HCT116 (cell line): ENCODE results near the gene FRRS1L. TPM values are rescaled to one million over a fixed set of nuclear protein-coding genes. Genes with fewer than 3 reads are reported as not detected.

Experiments
- ATAC-seq: fragments of 200-7000 bp; cut with Tn5 transposase; 2 replicates; pipeline ENCODE4 v1.9.1; 2020; ENCODE audit warnings: mild to moderate bottlenecking, moderate library complexity
- BruUV-seq: library from RNA; stranded (reverse); fragments of 400-500 nt; replicated peaks from 2 replicates; lab custom pipeline; 2021; lab: Mats Ljungman, UMichigan
- CTCF ChIA-PET: fragments of 300-600 bp; sonication (Branson Sonifier 250); formaldehyde crosslinking; loops from one replicate; lab custom pipeline; 2021; ENCODE audit warnings: antibody characterized with exemption; lab: Charles Lee
- POLR2A ChIA-PET: fragments of 300-600, 350-600 bp; sonication (Branson Sonifier 250); formaldehyde crosslinking; loops from one replicate; lab custom pipeline; 2021; ENCODE audit warnings: antibody characterized with exemption; lab: Charles Lee
- RAD21 ChIA-PET, 2 experiments: fragments of 300-600 bp; sonication (Branson Sonifier 250); formaldehyde crosslinking; loops; one replicate each; lab custom pipeline; 2023; ENCODE audit warnings: low total read pairs in 2 of 2; ENCODE audit not compliant: uncharacterized antibody in 2 of 2, unreplicated experiment in 2 of 2, low non-redundant PET in 1 of 2; lab: Charles Lee
- DNase-seq: peaks from one replicate; pipeline ENCODE4 v3.0.0-alpha.2; 2010; ENCODE audit warnings: low read depth, low spot score
- H2AFZ ChIP-seq: fragments of 200-600 bp; shearing (Covaris generic), sonication (generic); 2 replicates; pipeline ENCODE4 v1.6.1; 2017; ENCODE audit warnings: low read depth, mixed run types, mixed read lengths, antibody characterized with exemption, low read length; ENCODE audit not compliant: poor library complexity, severe bottlenecking
- H3K27ac ChIP-seq: 2 replicates; pipeline ENCODE4 v1.5.1; 2012; ENCODE audit warnings: low read depth, low read length
- H3K27me3 ChIP-seq: fragments of 200-600 bp; sonication (generic); 2 replicates; pipeline ENCODE4 v1.6.1; 2016; ENCODE audit warnings: mixed run types, low read length, mixed read lengths; ENCODE audit not compliant: insufficient read depth
- H3K36me3 ChIP-seq, 2 experiments: fragments of 200-500 bp in 1 of 2; fragments of 200-600 bp in 1 of 2; sonication (Bioruptor generic) in 1 of 2; sonication (generic) in 1 of 2; 2 replicates each; pipeline versions ENCODE4 v1.5.1 to v1.6.1; 2014 to 2016; ENCODE audit warnings: low read length in 2 of 2, inconsistent platforms in 1 of 2, mixed read lengths in 1 of 2, mixed run types in 1 of 2; ENCODE audit not compliant: insufficient read depth in 2 of 2, control insufficient read depth in 1 of 2
- H3K4me1 ChIP-seq, 2 experiments: fragments of 200-600 bp in 1 of 2; sonication (generic) in 1 of 2; 2 replicates each; pipeline versions ENCODE4 v1.5.1 to v1.6.1; 2012 to 2017; ENCODE audit warnings: low read length in 2 of 2, inconsistent platforms in 1 of 2, mild to moderate bottlenecking in 1 of 2, mixed read lengths in 1 of 2, mixed run types in 1 of 2, moderate library complexity in 1 of 2; ENCODE audit not compliant: insufficient read depth in 2 of 2, control insufficient read depth in 1 of 2
- H3K4me2 ChIP-seq: fragments of 200-600 bp; sonication (generic); 2 replicates; pipeline ENCODE4 v1.6.1; 2017; ENCODE audit warnings: mixed run types, low read length, mixed read lengths
- H3K4me3 ChIP-seq, 2 experiments: fragments of 200-600 bp in 1 of 2; sonication (generic) in 1 of 2; replicated peaks in 1 of 2; 2 replicates each; pipeline ENCODE4 v1.5.1; 2011 to 2016; ENCODE audit warnings: low read length in 2 of 2, control low read depth in 1 of 2, low read depth in 1 of 2, mild to moderate bottlenecking in 1 of 2, mixed read lengths in 1 of 2, mixed run types in 1 of 2
- H3K79me2 ChIP-seq: fragments of 200-600 bp; sonication (generic); 2 replicates; pipeline ENCODE4 v1.6.1; 2017; ENCODE audit warnings: mild to moderate bottlenecking, mixed run types, low read length, moderate library complexity, mixed read lengths; ENCODE audit not compliant: insufficient read depth
- H3K9ac ChIP-seq: fragments of 200-600 bp; sonication (generic); 2 replicates; pipeline ENCODE4 v1.6.1; 2016; ENCODE audit warnings: low read length, mixed read lengths
- H3K9me2 ChIP-seq: fragments of 200-600 bp; sonication (generic), shearing (Covaris generic); 2 replicates; pipeline ENCODE4 v1.6.1; 2017; ENCODE audit warnings: mixed run types, mild to moderate bottlenecking, moderate library complexity; ENCODE audit not compliant: insufficient read depth
- H3K9me3 ChIP-seq, 2 experiments: fragments of 200-500 bp in 1 of 2; fragments of 200-600 bp in 1 of 2; sonication (Bioruptor generic) in 1 of 2; sonication (generic) in 1 of 2; 2 replicates each; pipeline ENCODE4 v1.6.1; 2014 to 2017; ENCODE audit warnings: low read length in 2 of 2, mixed read lengths in 2 of 2, inconsistent platforms in 1 of 2, low read depth in 1 of 2, mild to moderate bottlenecking in 1 of 2, mixed run types in 1 of 2, moderate library complexity in 1 of 2; ENCODE audit not compliant: control insufficient read depth in 1 of 2, insufficient read depth in 1 of 2
- H4K20me1 ChIP-seq: fragments of 200-600 bp; sonication (generic), shearing (Covaris generic); 2 replicates; pipeline ENCODE4 v1.6.1; 2017; ENCODE audit warnings: mixed run types, mild to moderate bottlenecking, moderate library complexity; ENCODE audit not compliant: insufficient read depth
- EZH2 ChIP-seq: fragments of 200-600 bp; sonication (generic); IDR thresholded peaks from 2 replicates; pipeline ENCODE4 v1.6.1; 2017; ENCODE audit warnings: antibody characterized with exemption, mixed run types
- FOSL1 ChIP-seq: IDR thresholded peaks from 2 replicates; pipeline ENCODE4 v1.6.1; 2012; ENCODE audit warnings: low read depth
- SP1 ChIP-seq: IDR thresholded peaks from 2 replicates; pipeline ENCODE4 v1.6.1; 2012; ENCODE audit warnings: low read depth
- SRF ChIP-seq: IDR thresholded peaks from 2 replicates; pipeline ENCODE4 v1.6.1; 2012; ENCODE audit warnings: low read depth
- ZNF274 ChIP-seq: fragments of 200-500 bp; sonication (Bioruptor generic); IDR thresholded peaks from 2 replicates; pipeline ENCODE4 v1.6.1; 2014; ENCODE audit warnings: mild to moderate bottlenecking, low read depth, low read length, inconsistent platforms
- intact Hi-C: fragments of 100-400 bp; cut with micrococcal nuclease; formaldehyde crosslinking; loops from 2 replicates; pipeline ENCODE4 v1.10.0; 2022
- total RNA-seq: library from RNA; stranded (reverse); gene quantifications from one replicate; pipeline ENCODE4 v1.2.1, GENCODE V29; 2021; ENCODE audit not compliant: unreplicated experiment

The FRRS1L gene
- total RNA-seq, 1 experiment from 2014 or later = not detected

GRCh38 chr9:109101810-109102209, 65.2 kb downstream of the FRRS1L start:
- H2AFZ ChIP-seq = no peak overlapping the region
- no peaks in the 10 kb centered on the region for H3K9me3 ChIP-seq
- ChIA-PET POLR2A (no interaction called here), CTCF (no interaction called here), RAD21 (no interaction called here)
- DNase-seq (peak; percentile 27), ATAC-seq (no peak)
- 0 out of 2 replicates have a peak, but pooled peaks cover 8% of the 10 kb centered on the region for H4K20me1 ChIP-seq
- intact Hi-C loops = loop anchor here (5.0 kb wide), 1 partner anchor 220 kb away; the partner anchor contains the start of gene EPB41L4B
- H3K27me3 ChIP-seq = no peaks in the 10 kb centered on the region
- peaks cover 46 to 49% of the 10 kb centered on the region in 2 experiments for H3K4me1 ChIP-seq
- H3K9ac ChIP-seq = no peak overlapping the region
- H3K79me2 ChIP-seq = peaks cover 100% of the 10 kb centered on the region
- no peaks in the 10 kb centered on the region for H3K9me2 ChIP-seq
- no peak overlapping the region for H3K4me3 ChIP-seq
- BruUV-seq = no TSS peak
- peaks cover 0 to 9% of the 10 kb centered on the region in 2 experiments; a peak in 1 of 4 replicates for H3K36me3 ChIP-seq
- no peak overlapping the region for H3K27ac ChIP-seq
- peak overlapping the region; percentile 36; the same call in 1 of the 2 replicates for H3K4me2 ChIP-seq
- TF ChIP-seq SRF (peak; percentile 53; the same call in 1 of the 2 replicates), EZH2 (no peak), SP1 (peak; percentile 60; the same call in 1 of the 2 replicates)

GRCh38 chr9:109101202-109101595, 65.8 kb downstream of the FRRS1L start:
- 0 out of 2 replicates have a peak, but pooled peaks cover 8% of the 10 kb centered on the region for H4K20me1 ChIP-seq
- DNase-seq = no peak
- H2AFZ ChIP-seq = no peak overlapping the region
- H3K36me3 ChIP-seq = peaks cover 0 to 9% of the 10 kb centered on the region in 2 experiments; a peak in 1 of 4 replicates
- no peak overlapping the region for H3K27ac ChIP-seq
- H3K79me2 ChIP-seq = peaks cover 100% of the 10 kb centered on the region
- intact Hi-C loops = loop anchor here (5.0 kb wide), 1 partner anchor 221 kb away; the partner anchor contains the start of gene EPB41L4B
- H3K4me1 ChIP-seq = peaks cover 45 to 47% of the 10 kb centered on the region in 2 experiments
- no peaks in the 10 kb centered on the region for H3K9me2 ChIP-seq
- ChIA-PET POLR2A (no interaction called here), RAD21 (no interaction called here), CTCF (no interaction called here)
- H3K4me2 ChIP-seq = 0 out of 2 replicates have a peak overlapping the region, but pooled peaks have one; percentile 36
- no peak overlapping the region for H3K4me3 ChIP-seq
- H3K27me3 ChIP-seq = no peaks in the 10 kb centered on the region
- no peak for TF ChIP-seq SP1
- no peak for TF ChIP-seq ZNF274
- TF ChIP-seq FOSL1 = 0 out of 2 replicates have a peak, but pooled peaks have one; percentile 3
- BruUV-seq = TSS peak; percentile 11
- H3K9me3 ChIP-seq = no peaks in the 10 kb centered on the region
- no peak for ATAC-seq
- H3K9ac ChIP-seq = no peak overlapping the region
